ENCODE measurements around the gene FUBP3.
"Not testable (repeated sequence)": the region's sequence is repeated elsewhere in the genome, so short reads cannot be mapped to it uniquely, and the experiment has no call there.

The FUBP3 gene

GRCh38 chr9:130682421-130683121 lies 103.2 kb downstream of the FUBP3 start:
- no peak for DNase-seq (ENCODE audit: low read depth)

GRCh38 chr9:130685104-130685503 lies 105.7 kb downstream of the FUBP3 start:
- DNase-seq (ENCODE audit: low read depth): no peak

- DNase-seq (ENCODE audit: low read depth): not testable (repeated sequence)
Measured at GRCh38 chr9:130685945-130686344, 106.6 kb downstream of the FUBP3 start.

- no peak for DNase-seq (ENCODE audit: low read depth)
Measured at GRCh38 chr9:130687615-130688014, 108.2 kb downstream of the FUBP3 start.
